Measurements from ENCODE around the gene ZNF140. TPM values are rescaled to one million over a fixed set of nuclear protein-coding genes. Genes with fewer than 3 reads are reported as not detected.

The ZNF140 gene
- total RNA-seq, 6 experiments from 2014 or later = 5.9 to 9.3 (median 6.9) TPM

DNA sequence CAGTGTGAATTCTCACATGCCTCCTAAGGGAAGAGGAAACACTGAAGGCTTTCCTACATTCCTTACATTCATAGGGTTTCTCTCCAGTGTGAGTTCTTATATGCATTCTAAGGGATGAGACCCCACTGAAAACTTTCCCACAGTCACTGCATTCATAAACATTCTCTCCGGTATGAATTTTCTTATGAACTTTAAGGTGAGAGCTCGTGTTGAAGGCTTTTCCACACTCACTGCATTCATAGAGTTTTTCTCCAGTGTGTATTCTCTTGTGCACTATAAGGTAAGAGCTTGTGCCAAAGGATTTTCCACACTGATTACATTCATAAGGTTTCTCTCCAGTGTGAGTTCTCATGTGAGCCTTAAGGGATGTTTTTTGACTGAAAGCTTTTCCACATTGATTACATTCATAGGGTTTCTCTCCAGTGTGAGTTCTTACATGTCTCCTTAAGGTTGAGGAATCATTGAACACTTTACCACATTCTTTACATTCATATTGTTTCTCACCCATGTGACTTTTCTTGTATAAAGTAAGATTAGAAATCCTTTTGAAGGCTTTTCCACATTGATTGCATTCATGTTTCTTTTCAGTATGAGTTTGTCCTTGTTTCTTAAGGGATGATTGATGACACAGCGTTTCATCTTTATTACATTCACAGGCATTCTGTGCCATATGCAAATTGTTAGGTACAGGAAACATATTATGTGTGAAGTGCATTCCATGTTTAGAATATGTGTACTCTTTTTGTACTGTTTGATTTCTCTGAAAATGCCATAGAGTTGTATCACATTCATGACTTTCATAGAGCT, 39.9 kb downstream of the ZNF140 start:
- intact Hi-C loops (cut with DNase I) = no loop called here
- 91% methylated on average over 3 of the region's 3 CpGs for WGBS (ENCODE audit: insufficient coverage, low coverage, low lambda C conversion rate, missing lambda C conversion rate)
- Histone ChIP-seq H3K36me3 (peaks cover 0 to 20% (median 3%) of the 10 kb centered on the region in 4 donors), H3K4me1 (no peaks in the 10 kb centered on the region), H3K4me3 (no peak overlapping the region), H3K27ac (no peak overlapping the region), H3K27me3 (no peaks in the 10 kb centered on the region), H3K9me3 (peaks cover 0 to 88% (median 56%) of the 10 kb centered on the region in 4 donors)
- TF ChIP-seq POLR2A (IDR thresholded peaks at IDR 0.05) = no peak
- TF ChIP-seq CTCF (IDR thresholded peaks at IDR 0.05) = no peak
- ATAC-seq (no peak), DNase-seq (no peak)

DNA sequence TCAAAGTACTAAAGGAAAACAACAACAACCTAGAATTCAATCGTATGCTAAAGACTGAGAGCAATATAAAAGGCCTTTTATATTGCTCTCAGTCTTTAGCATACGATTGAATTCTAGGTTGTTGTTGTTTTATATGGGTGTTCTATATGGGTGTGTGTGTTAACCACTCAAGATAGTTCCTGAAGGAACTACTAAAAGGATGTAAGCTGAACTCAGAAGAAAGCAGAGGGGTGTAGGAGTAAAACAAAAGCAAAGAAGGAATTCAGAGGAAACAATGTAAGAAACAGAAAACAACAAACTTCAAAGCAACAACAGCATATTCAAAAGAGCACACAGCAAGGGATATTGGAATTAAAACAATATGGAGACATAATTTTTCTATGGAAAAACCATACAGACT, 44.0 kb downstream of the ZNF140 start:
- intact Hi-C loops (cut with DNase I) = no loop called here
- TF ChIP-seq CTCF (IDR thresholded peaks at IDR 0.05) (no peak), POLR2A (IDR thresholded peaks at IDR 0.05) (no peak)
- H3K4me3 ChIP-seq = no peak overlapping the region

DNA sequence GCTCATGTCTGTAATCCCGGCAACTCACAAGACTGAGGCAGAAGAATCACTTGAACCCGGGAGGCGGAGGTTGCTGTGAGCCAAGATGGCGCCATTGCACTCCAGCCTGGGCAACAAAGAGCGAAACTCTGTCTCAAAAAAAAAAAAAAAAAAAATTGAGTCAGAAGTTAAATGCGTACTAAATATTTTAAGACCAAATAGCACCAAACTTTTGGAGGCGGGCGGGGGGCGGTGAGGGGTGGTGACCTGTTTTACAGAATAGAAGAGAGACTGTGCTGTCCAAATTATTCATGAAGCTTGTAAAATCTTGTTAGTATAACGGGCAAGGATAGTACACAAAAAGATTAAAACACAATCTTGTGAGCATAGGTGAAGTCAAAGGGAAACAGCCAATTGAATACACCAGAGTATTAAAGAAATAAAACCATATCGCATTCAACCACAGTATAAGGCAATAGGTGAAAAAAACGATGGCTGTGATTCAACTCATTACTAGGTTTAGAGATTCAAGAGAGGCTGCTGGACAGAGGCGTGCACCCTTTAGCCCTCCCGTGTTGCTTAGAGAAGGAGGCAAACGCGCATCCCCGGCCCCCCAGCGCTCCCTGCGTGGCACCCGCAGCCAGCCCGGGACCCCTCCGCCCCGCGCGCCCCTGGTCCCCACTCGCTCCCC, 48.8 kb downstream of the ZNF140 start:
- 36% methylated on average over 9 of the region's 26 CpGs for WGBS (ENCODE audit: insufficient coverage, low coverage, low lambda C conversion rate, missing lambda C conversion rate)

More for the DNA sequence above, 44.0 kb downstream of the ZNF140 start:
- H3K4me1 ChIP-seq = no peaks in the 10 kb centered on the region
- H3K36me3 ChIP-seq = peaks cover 0 to 20% (median 3%) of the 10 kb centered on the region in 4 donors
- 92% methylated on average over 2 of the region's 2 CpGs for WGBS (ENCODE audit: insufficient coverage, low coverage, low lambda C conversion rate, missing lambda C conversion rate)
- DNase-seq (no peak), ATAC-seq (no peak)
- no peaks in the 10 kb centered on the region for H3K27me3 ChIP-seq
- peaks cover 0 to 64% (median 45%) of the 10 kb centered on the region in 4 donors for H3K9me3 ChIP-seq
- no peak overlapping the region for H3K27ac ChIP-seq

More for the DNA sequence above, 48.8 kb downstream of the ZNF140 start:
- Histone ChIP-seq H3K4me3 (peak overlapping the region; percentile 69 to 90 (median 80)), H3K4me1 (no peaks in the 10 kb centered on the region), H3K9me3 (peaks cover 0 to 35% (median 20%) of the 10 kb centered on the region in 4 donors), H3K27ac (peak overlapping the region; percentile 85 to 98 (median 93)), H3K36me3 (peaks cover 0 to 2% (median 0%) of the 10 kb centered on the region in 4 donors), H3K27me3 (no peaks in the 10 kb centered on the region)
- intact Hi-C loops (cut with DNase I) = no loop called here
- DNase-seq = peak in 1 of 3 donors; percentile 16
- TF ChIP-seq CTCF (IDR thresholded peaks at IDR 0.05) = no peak
- peak in 3 of 4 donors; percentile 6 to 20 (median 12) for ATAC-seq
